C1 segment of cervical spinal cord (tissue), 14 donors: Measurements from ENCODE around the gene ITGAE.

Source experiments
- DNase-seq, 14 donors: peaks; one replicate each; lab custom pipeline; 2025; lab: John Stamatoyannopoulos, UW

Gene ITGAE

DNA sequence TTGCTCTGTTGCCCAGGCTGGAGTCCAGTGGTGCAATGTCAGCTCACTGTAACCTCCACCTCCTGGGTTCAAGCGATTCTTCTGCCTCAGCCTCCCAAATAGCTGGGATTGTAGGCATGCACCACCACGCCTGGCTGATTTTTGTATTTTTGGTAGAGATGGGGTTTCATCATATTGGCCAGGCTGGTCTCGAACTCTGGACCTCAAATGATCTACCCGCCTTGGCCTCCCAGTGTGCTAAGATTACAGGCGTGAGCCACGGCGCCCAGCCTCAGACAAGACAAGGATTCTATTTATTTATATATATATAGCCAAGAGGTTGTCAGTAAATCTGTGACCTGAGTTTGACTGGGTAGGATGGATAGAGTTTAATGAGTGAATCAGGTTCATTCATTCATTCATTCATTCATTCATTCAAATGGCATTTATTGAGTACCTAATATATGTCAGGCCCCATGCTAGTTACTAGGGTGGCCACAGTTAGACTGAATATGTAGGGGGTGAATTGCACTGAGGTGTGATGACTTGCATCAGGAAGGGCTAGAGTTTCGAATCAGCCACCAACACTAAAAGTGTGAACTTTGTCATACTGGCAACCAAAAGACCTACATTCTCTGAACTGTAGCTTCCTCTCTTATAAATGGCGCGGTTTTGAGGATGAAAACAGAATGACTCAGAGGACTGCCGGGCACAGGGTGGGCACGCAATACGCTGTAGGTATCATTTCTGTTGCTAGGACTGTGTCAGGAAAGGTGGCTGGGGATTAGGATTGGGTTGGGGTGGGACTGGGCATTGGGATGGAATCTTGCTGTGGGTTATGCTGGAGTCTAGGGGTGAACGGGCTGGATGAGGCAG lies 37.8 kb downstream of the ITGAE start:
- no peak for DNase-seq

- no peak for DNase-seq
These were observed 39.0 kb downstream of the ITGAE start for GRCh38 chr17:3761918-3762380.

- no peak for DNase-seq
These were observed 39.7 kb downstream of the ITGAE start for GRCh38 chr17:3761036-3761917.

DNA sequence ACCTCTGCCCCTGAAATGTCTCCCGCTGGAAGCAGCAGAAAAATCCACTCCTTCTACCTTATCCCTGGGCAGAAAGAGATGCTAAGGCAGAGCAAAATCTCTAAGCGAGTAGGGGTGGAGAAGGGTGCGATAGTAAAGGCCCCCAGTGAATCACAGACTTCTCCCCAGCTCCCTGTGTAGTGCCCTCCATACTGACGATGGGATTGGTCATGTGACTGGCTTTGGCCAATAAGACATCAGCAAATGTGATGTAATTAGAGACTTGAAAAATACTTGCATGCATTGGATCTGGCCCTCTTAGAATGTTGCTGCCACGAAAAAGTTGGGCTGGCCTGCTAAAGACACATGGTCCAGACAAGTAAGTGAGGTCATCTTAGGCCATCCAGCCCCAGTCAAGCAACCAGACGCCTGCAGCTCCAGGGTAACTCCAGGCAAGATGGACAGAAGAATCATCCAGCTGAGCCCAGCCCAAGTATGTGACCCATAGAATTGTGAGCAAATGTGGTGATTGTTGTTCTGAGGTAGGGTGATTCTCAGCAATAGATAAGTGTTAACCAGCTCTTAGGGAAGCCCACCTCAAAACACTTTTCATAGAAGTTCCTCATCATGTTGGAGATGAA lies 41.3 kb downstream of the ITGAE start:
- no peak for DNase-seq

DNA sequence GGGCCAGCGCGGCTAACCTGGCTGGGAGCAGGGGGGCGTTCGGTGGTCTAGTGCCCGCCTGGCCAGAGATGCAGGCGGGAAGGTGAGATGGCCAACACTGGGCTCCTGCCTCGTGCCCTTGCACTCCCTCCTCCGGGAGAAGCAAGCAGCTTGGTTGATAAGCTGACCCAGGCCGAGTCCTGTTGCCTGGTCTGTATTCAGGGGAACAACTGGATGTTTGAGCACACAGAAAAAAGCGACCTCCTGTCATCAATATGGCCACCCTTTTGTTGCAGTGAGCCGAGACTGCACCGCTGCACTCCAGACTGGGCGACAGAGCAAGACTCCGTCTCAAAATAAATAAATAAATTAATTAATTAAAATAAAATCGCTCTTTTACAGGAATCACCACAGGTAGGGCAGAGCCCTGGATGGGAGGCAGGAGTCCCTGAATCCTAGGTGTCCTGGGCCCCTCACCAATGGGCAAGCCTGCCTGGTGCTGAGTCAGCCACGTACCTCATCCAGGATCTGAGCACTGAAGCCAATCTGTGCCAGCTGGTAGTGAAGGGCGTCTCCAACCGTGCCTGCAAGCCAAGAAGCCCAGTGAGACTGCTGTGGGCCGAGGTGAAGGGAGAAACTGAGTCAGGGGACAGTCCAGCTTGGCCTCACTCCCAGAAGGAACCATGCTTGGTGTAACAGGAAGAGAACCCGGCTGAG lies 45.5 kb downstream of the ITGAE start:
- no peak for DNase-seq

DNA sequence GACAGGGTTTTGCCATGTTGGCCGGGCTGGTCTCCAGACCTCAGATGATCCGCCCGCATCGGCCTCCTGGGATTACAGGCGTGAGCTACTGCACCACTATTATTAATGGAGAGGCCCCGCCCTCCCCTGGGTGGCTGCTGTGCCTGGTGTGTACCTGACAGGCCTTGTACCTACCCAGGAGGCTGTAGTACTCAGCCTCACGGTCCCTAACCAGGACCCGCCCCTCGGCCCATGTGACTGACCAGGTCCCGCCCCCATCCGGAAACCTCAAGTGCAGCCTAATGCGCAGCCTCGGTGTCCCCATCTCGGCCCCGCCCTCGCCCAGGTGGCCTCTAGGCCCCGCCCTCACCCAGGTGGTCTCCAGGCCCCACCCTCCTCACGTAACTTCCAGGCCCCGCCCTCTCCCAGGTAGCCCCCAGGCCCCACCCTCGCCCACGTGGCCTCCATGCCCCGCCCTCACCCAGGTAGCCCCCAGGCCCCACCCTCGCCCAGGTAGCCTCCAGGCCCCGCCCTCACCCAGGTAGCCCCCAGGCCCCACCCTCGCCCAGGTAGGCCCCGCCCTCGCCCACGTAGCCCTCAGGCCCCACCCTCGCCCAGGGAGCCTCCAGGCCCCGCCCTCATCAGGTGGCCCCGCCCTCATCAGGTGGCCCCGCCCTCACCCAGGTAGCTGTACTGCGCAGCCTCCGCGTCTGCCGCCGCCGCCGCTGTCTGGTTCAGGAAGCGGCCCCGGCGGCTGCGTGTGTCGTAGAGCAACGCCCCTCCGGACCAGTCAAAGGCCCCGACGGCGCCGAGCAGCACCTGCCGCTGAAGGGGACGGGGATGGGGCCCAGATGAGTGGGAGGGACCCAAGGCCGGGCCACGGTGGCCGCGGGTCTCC lies 46.3 kb downstream of the ITGAE start:
- no peak for DNase-seq

DNA sequence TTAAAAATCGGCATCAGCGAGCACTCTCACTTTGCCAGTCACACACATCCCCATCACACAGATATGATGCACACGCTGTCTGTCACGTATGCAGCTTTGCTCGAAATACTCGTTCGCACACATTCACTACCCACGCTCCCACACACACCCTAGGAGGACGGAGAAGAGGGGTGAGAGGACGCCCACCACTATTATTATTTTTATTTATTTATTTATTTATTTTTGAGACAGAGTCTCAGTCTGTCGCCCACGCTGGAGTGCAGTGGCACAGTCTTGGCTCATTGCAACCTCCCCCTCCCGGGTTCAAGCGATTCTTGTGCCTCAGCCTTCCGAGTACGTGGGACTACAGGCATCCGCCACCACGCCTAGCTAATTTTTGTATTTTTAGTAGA lies 46.9 kb downstream of the ITGAE start:
- DNase-seq = no peak

GRCh38 chr17:3753624-3754023 lies 47.4 kb downstream of the ITGAE start:
- no peak for DNase-seq

GRCh38 chr17:3751836-3752235 lies 49.2 kb downstream of the ITGAE start:
- DNase-seq = no peak

GRCh38 chr17:3750926-3751325 lies 50.1 kb downstream of the ITGAE start:
- DNase-seq = no peak

DNA sequence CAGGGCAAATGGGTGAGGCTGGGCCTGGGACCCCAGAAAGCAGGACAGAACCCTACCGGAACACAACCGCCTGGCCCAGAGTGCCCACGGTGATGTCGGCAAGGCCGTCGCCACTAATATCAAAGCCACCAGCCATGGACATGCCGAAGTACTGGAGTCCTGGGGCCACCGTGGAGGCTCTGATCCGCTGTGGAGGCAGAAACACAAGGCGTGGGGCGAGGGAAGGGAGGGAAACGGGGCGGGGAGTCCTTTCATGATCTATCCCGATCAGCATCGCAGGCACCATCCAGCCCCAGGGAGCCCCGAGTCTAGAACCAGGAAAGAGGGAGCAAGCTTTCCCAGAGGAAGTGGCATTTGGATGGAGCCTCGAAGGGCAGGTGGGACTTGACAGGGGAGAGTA lies 50.7 kb downstream of the ITGAE start:
- DNase-seq = no peak

DNA sequence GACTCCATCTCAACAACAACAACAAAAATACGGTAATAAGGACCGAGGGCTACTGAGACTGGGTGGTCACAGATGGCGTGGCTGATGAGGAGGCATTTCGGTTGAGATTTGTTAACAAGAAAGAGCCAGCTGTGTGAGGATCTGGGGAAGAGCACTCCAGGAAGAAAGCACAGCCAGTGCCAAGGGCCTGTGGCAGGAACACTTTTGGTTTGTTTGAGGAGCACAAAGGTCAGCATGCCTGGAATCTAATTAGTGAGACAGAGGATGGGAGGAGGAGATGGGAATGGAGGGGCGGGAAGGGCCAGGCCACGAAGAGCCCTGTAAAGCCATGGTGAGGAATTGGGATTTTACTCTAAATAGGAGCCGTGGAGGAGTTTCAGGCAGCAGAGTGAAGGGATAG lies 52.4 kb downstream of the ITGAE start:
- DNase-seq = no peak

DNA sequence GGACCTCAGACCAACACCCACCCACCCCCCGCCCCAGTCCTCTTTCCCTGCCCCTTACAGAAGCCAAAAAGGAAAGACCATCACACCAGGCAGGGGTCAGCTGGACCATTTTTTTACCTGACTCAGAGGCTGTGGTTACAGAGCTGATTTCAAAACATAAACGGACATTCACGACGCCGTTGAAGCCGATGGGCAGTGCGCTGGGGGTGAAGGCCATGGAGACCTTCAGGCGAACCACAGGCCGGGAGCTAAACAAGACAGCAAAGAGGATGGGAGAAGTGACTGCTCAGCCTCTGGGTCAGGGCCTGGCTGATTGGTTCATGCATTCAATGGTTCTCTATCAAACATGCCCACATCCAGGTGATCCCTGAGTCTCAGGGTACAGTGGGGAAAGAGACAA lies 53.2 kb downstream of the ITGAE start:
- no peak for DNase-seq

- DNase-seq = no peak
These were observed 55.9 kb downstream of the ITGAE start for GRCh38 chr17:3745071-3745470.

DNA sequence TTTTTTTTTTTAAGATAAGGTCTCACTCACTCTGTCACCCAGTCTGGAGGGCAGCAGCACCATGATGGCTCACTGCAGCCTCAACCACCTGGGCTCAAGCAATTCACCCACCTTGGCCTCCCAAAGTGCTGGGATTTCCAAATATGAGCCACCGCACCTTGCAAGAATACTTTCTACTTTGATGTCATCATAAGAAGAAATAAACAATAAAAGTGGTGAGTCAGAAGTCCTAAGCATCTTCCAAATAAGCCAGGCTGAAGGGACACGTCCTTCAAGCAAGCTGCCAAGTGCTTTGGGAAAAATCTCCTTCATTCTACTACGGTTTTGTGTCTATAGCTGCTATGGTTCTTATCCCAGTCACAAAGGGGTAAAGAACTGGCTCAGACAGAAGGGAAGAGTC lies 57.0 kb downstream of the ITGAE start:
- no peak for DNase-seq

- DNase-seq = peak in 2 of 14 donors; percentile 5 to 11
These were observed 60.3 kb downstream of the ITGAE start for GRCh38 chr17:3740611-3741073.

- no peak for DNase-seq
These were observed 61.4 kb downstream of the ITGAE start for GRCh38 chr17:3739422-3740124.

DNA sequence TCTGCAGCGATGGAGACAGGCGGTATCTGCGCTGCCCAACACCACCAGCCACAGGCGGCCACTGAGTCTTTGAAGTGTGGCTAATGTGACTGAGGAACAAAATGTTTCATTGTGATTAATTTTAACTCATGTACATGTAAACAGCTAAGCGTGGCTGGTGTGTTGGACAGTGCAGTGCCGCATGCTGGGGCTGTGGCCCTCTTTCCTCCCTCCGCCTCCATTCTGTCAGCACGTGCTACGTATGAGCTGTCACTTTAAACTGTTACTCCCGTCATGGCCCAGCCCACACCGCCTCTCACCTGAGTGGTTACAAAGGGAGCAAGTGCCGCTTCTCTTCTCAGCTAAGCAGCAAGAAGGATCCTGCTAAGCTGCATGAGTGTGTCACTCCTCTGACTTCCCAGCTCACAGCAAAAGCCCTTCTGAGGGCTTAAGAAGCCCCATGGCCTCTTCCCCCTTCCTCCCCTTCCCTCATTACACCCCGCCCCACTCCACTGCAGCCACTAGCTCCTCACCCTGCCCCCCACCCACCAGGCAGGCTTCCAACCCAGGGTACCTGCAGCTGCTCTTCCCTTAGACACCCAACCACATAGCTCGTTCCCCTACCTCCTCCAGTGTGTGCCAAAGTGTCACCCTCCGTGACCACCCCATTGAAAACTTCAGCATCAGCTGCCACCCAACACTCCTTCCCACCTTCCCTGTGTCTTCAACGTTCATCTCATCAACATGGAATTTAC lies 62.3 kb downstream of the ITGAE start:
- peak in 6 of 14 donors; percentile 7 to 73 (median 29) for DNase-seq

DNA sequence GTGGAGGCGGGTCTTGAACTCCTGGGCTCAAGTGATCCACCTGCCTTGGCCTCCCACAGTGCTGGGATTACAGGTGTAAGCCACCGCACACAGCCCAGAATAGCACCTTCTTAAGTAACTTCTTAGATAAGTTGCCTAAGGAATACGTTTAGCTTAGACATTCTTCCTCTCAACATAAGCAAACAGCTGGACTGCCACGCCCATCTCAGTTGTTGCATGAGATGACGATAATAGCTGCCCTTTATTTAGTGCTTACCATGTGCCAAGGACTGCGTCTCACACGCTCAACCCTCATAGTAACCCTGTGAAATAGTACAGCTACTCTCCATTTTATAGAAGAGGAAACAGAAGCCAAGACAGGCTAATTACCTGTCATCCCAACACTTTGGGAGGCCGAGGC lies 65.5 kb downstream of the ITGAE start:
- DNase-seq = no peak
